PC-9 (cell line): ENCODE results near the gene MYBPC2.

ENCODE experiments used
- CTCF ChIP-seq: fragments of 200-600 bp; sonication (generic); conservative IDR thresholded peaks from 2 replicates; pipeline ENCODE4 v1.6.1; 2017; ENCODE audit warnings: mixed run types, antibody characterized with exemption, mild to moderate bottlenecking, moderate library complexity
- EZH2 ChIP-seq: fragments of 200-600 bp; sonication (generic); IDR thresholded peaks from 2 replicates; pipeline ENCODE4 v1.8.0; 2017; ENCODE audit warnings: antibody characterized with exemption, low read depth

GRCh38 chr19:50488389-50489194, 55.9 kb downstream of the MYBPC2 start:
- TF ChIP-seq CTCF, result no peak
- TF ChIP-seq EZH2, result no peak
